NCI-H446 treated with DMSO at 0.1 percent for 48 hours (cell line): ENCODE measurements around the gene CTPS1.

Experiments
- DNase-seq: peaks from one replicate; lab custom pipeline; 2025; lab: John Stamatoyannopoulos, UW

Gene CTPS1

GRCh38 chr1:40979241-40980067 is at the start of gene CTPS1:
Gene CTPS1, plus strand, starts transcription at chr1:40979696. Its CDS starts 3,595 bp downstream, at chr1:40983291.
- peak; percentile 95 for DNase-seq

- peak; percentile 18 for DNase-seq
These were observed 49.1 kb upstream of the CTPS1 start for GRCh38 chr1:40930174-40930964.

- no peak for DNase-seq
These were observed 47.9 kb upstream of the CTPS1 start for GRCh38 chr1:40931601-40932000.

GRCh38 chr1:40932006-40932405 is 47.5 kb upstream of the CTPS1 start:
- DNase-seq = no peak

- no peak for DNase-seq
These were observed 42.6 kb upstream of the CTPS1 start for GRCh38 chr1:40936931-40937339.

- DNase-seq = no peak
These were observed 41.1 kb upstream of the CTPS1 start for GRCh38 chr1:40938393-40938792.

GRCh38 chr1:40939320-40940059 is 40.0 kb upstream of the CTPS1 start:
- no peak for DNase-seq

- no peak for DNase-seq
These were observed 35.2 kb upstream of the CTPS1 start for GRCh38 chr1:40944326-40944725.

GRCh38 chr1:40944841-40945430 is 34.6 kb upstream of the CTPS1 start:
- no peak for DNase-seq

- DNase-seq = no peak
These were observed 34.0 kb upstream of the CTPS1 start for GRCh38 chr1:40945491-40945973.

GRCh38 chr1:40948741-40949443 is 30.6 kb upstream of the CTPS1 start:
- peak; percentile 97 for DNase-seq

GRCh38 chr1:40949563-40949962 is 29.9 kb upstream of the CTPS1 start:
- no peak for DNase-seq

GRCh38 chr1:40951943-40952743 is 27.4 kb upstream of the CTPS1 start:
- DNase-seq = no peak

- DNase-seq = no peak
These were observed 26.7 kb upstream of the CTPS1 start for GRCh38 chr1:40952744-40953315.

- no peak for DNase-seq
These were observed 24.9 kb upstream of the CTPS1 start for GRCh38 chr1:40954626-40955025.

- DNase-seq = no peak
These were observed 24.2 kb upstream of the CTPS1 start for GRCh38 chr1:40955266-40955665.

GRCh38 chr1:40956407-40956806 is 23.1 kb upstream of the CTPS1 start:
- no peak for DNase-seq

GRCh38 chr1:40958210-40958609 is 21.3 kb upstream of the CTPS1 start:
- no peak for DNase-seq

GRCh38 chr1:40965531-40965930 is 14.0 kb upstream of the CTPS1 start:
- DNase-seq = no peak

- no peak for DNase-seq
These were observed 13.1 kb upstream of the CTPS1 start for GRCh38 chr1:40966417-40966816.
